ENCODE data around the gene TMEM41B. TPM values are rescaled to one million over a fixed set of nuclear protein-coding genes. Genes with fewer than 3 reads are reported as not detected.
A peak's percentile ranks its signal among the peaks of the same experiment; 100 is the strongest.
"Not testable (repeated sequence)": the region's sequence is repeated elsewhere in the genome, so short reads cannot be mapped to it uniquely, and the experiment has no call there.

TMEM41B gene
- 10 to 100 TPM; 25.4 to 35.9 TPM for total RNA-seq

GRCh38 chr11:9314291-9315077, at the start of gene TMEM41B:
TMEM41B (minus strand) TSS chr11:9314593; CDS start chr11:9314441, 152 bp downstream.
- peak within 1 kb of the TSS; percentile 82 to 95 (median 89) for H3K27ac ChIP-seq
- no peaks in the 10 kb centered on the region for H3K36me3 ChIP-seq (replicated peaks in 1 of 2; ENCODE audit: insufficient read depth in 1 of 2, low read depth in 2 of 2)
- H3K4me3 ChIP-seq = peak within 1 kb of the TSS; percentile 84 to 94
- ATAC-seq = peak; percentile 98
- no peaks in the 10 kb centered on the region for H3K9me3 ChIP-seq
- H3K4me1 ChIP-seq = peaks cover 24% of the 10 kb centered on the region
- H3K27me3 ChIP-seq = no peaks in the 10 kb centered on the region
- intact Hi-C loops (cut with DNase I) = loop anchor here (10.0 kb wide), 1 partner anchor 70 kb away; the partner anchor contains the start of gene IPO7
- TF ChIP-seq POLR2A (IDR thresholded peaks at IDR 0.05) (peak; percentile 64 to 92 (median 84)), CTCF (IDR thresholded peaks at IDR 0.05) (peak in 1 of 7 experiments; percentile 19)
- peak; percentile 97 to 99 (median 99) for DNase-seq
- 0 to 1% methylated on average over 7 to 65 of the region's 71 CpGs for WGBS, 2 donors

GRCh38 chr11:9362393-9362863, 48.0 kb upstream of the TMEM41B start:
- DNase-seq (no peak), ATAC-seq (no peak)
- no peaks in the 10 kb centered on the region for H3K27me3 ChIP-seq
- intact Hi-C loops (cut with DNase I) = no loop called here
- H3K4me3 ChIP-seq = no peak overlapping the region
- no peak for TF ChIP-seq CTCF (IDR thresholded peaks at IDR 0.05)
- TF ChIP-seq POLR2A (IDR thresholded peaks at IDR 0.05) = no peak
- H3K4me1 ChIP-seq = peaks cover 18% of the 10 kb centered on the region
- H3K27ac ChIP-seq = peak overlapping the region; percentile 98 to 100 (median 98)
- H3K9me3 ChIP-seq = no peaks in the 10 kb centered on the region
- 67 to 83% methylated on average over 2 of the region's 2 CpGs for WGBS, 2 donors
- H3K36me3 ChIP-seq (replicated peaks in 1 of 2; ENCODE audit: insufficient read depth in 1 of 2, low read depth in 2 of 2) = no peaks in the 10 kb centered on the region

- H3K9me3 ChIP-seq; ATAC-seq; H3K27me3 ChIP-seq; H3K27ac ChIP-seq; H3K4me3 ChIP-seq; H3K36me3 ChIP-seq (replicated peaks in 1 of 2; ENCODE audit: insufficient read depth in 1 of 2, low read depth in 2 of 2); DNase-seq; intact Hi-C loops (cut with DNase I): not testable (repeated sequence)
- 84 to 93% methylated on average over 13 of the region's 13 CpGs for WGBS, 2 donors
- peaks cover 18% of the 10 kb centered on the region for H3K4me1 ChIP-seq
Measured at GRCh38 chr11:9360862-9361622, 46.6 kb upstream of the TMEM41B start.

GRCh38 chr11:9357041-9357440, 42.6 kb upstream of the TMEM41B start:
- Histone ChIP-seq H3K27ac (no peak overlapping the region), H3K36me3 (replicated peaks in 1 of 2; ENCODE audit: insufficient read depth in 1 of 2, low read depth in 2 of 2) (no peaks in the 10 kb centered on the region), H3K4me3 (no peak overlapping the region), H3K4me1 (no peaks in the 10 kb centered on the region), H3K9me3 (no peaks in the 10 kb centered on the region), H3K27me3 (no peaks in the 10 kb centered on the region)
- intact Hi-C loops (cut with DNase I) = loop anchor here (5.0 kb wide), 1 partner anchor 35 kb away; no protein-coding TSS in a partner anchor
- TF ChIP-seq POLR2A (IDR thresholded peaks at IDR 0.05) (no peak), CTCF (IDR thresholded peaks at IDR 0.05) (no peak)
- no peak for ATAC-seq
- no peak for DNase-seq
- 83 to 84% methylated on average over 4 of the region's 4 CpGs for WGBS, 2 donors

GRCh38 chr11:9351321-9351881, 37.0 kb upstream of the TMEM41B start:
- intact Hi-C loops (cut with DNase I) = no loop called here
- no peak for TF ChIP-seq CTCF (IDR thresholded peaks at IDR 0.05)
- no peak for TF ChIP-seq POLR2A (IDR thresholded peaks at IDR 0.05)
- WGBS, 2 donors = 54 to 66% methylated on average over 5 to 6 of the region's 6 CpGs
- no peak for DNase-seq
- H3K9me3 ChIP-seq = no peaks in the 10 kb centered on the region
- H3K4me3 ChIP-seq = no peak overlapping the region
- no peaks in the 10 kb centered on the region for H3K27me3 ChIP-seq
- ATAC-seq = no peak
- H3K27ac ChIP-seq = no peak overlapping the region
- no peaks in the 10 kb centered on the region for H3K36me3 ChIP-seq (replicated peaks in 1 of 2; ENCODE audit: insufficient read depth in 1 of 2, low read depth in 2 of 2)
- H3K4me1 ChIP-seq = no peaks in the 10 kb centered on the region

- H3K36me3 ChIP-seq (replicated peaks in 1 of 2; ENCODE audit: insufficient read depth in 1 of 2, low read depth in 2 of 2); H3K4me3 ChIP-seq; H3K27me3 ChIP-seq; H3K9me3 ChIP-seq; intact Hi-C loops (cut with DNase I); H3K27ac ChIP-seq; DNase-seq; ATAC-seq; H3K4me1 ChIP-seq: not testable (repeated sequence)
- 66 to 67% methylated on average over 4 of the region's 4 CpGs for WGBS, 2 donors
Measured at GRCh38 chr11:9347779-9348178, 33.4 kb upstream of the TMEM41B start.
